Progenitor cell of endocrine pancreas (in vitro differentiated cells): ENCODE results near the gene RAB8A. TPM values are rescaled to one million over a fixed set of nuclear protein-coding genes. Genes with fewer than 3 reads are reported as not detected.
A peak's percentile ranks its signal among the peaks of the same experiment; 100 is the strongest.

Experiments
- DNase-seq: peaks from one replicate; pipeline ENCODE4 v3.0.0; 2021; ENCODE audit warnings: low spot score; ENCODE audit not compliant: unreplicated experiment
- H3K27ac Mint-ChIP-seq: 2 replicates; pipeline ENCODE4 v1.8.0; 2021; ENCODE audit warnings: mild to moderate bottlenecking, moderate library complexity, mixed read lengths
- H3K27me3 Mint-ChIP-seq: 2 replicates; pipeline ENCODE4 v1.8.0; 2021; ENCODE audit warnings: mixed read lengths
- H3K36me3 Mint-ChIP-seq: 2 replicates; pipeline ENCODE4 v1.8.0; 2022; ENCODE audit warnings: mixed read lengths; ENCODE audit not compliant: insufficient read depth
- H3K4me1 Mint-ChIP-seq: 2 replicates; pipeline ENCODE4 v1.8.0; 2021; ENCODE audit warnings: low read depth, mixed read lengths
- H3K4me3 Mint-ChIP-seq: 2 replicates; pipeline ENCODE4 v1.8.0; 2021; ENCODE audit warnings: low read depth, mild to moderate bottlenecking, moderate library complexity, mixed read lengths
- H3K9me3 Mint-ChIP-seq: 2 replicates; pipeline ENCODE4 v1.8.0; 2021; ENCODE audit warnings: low read depth, mixed read lengths
- CTCF ChIP-seq: fragments of 200-600 bp; sonication (generic); IDR thresholded peaks from one replicate; pipeline ENCODE4 v1.5.0; 2021; ENCODE audit warnings: antibody characterized with exemption, mild to moderate bottlenecking; ENCODE audit not compliant: unreplicated experiment
- total RNA-seq: library from RNA; stranded (reverse); gene quantifications from 2 replicates; pipeline ENCODE4 v1.2.1, GENCODE V29; 2021

Gene RAB8A
- total RNA-seq, 1 donor from 2014 or later, result 67.5 TPM

DNA sequence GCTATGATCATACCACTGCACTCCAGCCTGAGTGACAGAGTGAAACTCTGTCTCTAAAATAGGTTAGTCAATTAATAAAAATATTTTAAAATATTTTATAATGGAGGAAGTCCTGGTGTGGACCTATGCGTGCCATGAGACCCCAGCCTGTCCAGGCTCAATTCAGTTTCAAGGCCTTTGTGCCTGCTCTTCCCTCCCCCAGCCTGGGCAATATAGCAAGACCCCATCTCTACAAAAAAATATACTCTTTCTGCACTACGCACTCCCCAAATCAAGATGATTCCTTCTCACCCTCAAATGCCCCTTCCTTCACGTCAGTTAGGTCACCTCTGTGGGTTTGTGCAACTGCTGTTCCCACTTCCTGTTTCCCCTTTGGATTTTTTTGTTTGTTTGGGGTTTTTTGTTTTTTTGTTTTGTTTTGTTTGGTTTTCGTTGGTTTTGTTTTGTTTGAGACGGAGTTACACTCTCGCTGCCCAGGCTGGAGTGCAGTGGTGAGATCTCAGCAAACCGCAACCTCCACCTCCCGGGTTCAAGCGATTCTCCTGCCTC, 30.4 kb downstream of the RAB8A start:
- Mint-ChIP-seq H3K4me3 (no peak overlapping the region), H3K27ac (no peak overlapping the region), H3K27me3 (no peaks in the 10 kb centered on the region), H3K36me3 (no peaks in the 10 kb centered on the region), H3K9me3 (no peaks in the 10 kb centered on the region), H3K4me1 (peaks cover 6% of the 10 kb centered on the region)
- DNase-seq, result no peak
- no peak for TF ChIP-seq CTCF

GRCh38 chr19:16143399-16144215, 31.9 kb downstream of the RAB8A start, which contains the start of gene HSH2D:
Gene HSH2D (plus strand): TSS chr19:16143685. CDS start chr19:16148751, 5,066 bp downstream.
- peak within 1 kb of the TSS; percentile 31 for H3K4me3 Mint-ChIP-seq
- no peak for DNase-seq

GRCh38 chr19:16144216-16144581, 32.5 kb downstream of the RAB8A start:
- H3K27me3 Mint-ChIP-seq, result no peaks in the 10 kb centered on the region
- H3K36me3 Mint-ChIP-seq, result no peaks in the 10 kb centered on the region
- no peak for DNase-seq
- no peaks in the 10 kb centered on the region for H3K9me3 Mint-ChIP-seq
- TF ChIP-seq CTCF, result no peak
- H3K4me1 Mint-ChIP-seq, result peaks cover 6% of the 10 kb centered on the region
- H3K27ac Mint-ChIP-seq, result no peak overlapping the region
- no peak overlapping the region for H3K4me3 Mint-ChIP-seq

More at GRCh38 chr19:16143399-16144215, 31.9 kb downstream of the RAB8A start, which contains the start of gene HSH2D:
- Mint-ChIP-seq H3K27me3 (no peaks in the 10 kb centered on the region), H3K4me1 (peaks cover 6% of the 10 kb centered on the region), H3K36me3 (no peaks in the 10 kb centered on the region), H3K27ac (peak within 1 kb of the TSS; percentile 71), H3K9me3 (no peaks in the 10 kb centered on the region)
- TF ChIP-seq CTCF, result no peak

DNA sequence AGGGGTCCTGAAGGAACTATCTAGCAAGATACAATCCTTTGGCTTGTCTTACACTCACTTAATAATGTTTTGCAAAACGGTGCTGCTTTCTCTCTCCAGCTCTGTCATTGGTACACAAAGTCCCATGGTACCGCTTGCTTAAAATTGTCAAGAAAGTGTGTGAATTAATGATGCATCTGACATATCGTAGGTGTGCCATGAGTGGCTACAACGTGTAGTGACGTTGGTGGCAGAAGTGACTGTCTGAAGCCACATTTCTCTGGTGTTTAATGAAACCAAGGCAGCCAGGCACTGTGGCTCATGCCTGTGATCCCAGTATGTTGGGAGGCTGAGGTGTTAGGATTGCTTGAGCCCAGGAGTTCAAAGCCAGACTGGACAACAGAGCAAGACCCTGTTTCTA, 34.4 kb downstream of the RAB8A start:
- no peak for DNase-seq
- H3K36me3 Mint-ChIP-seq, result no peaks in the 10 kb centered on the region
- TF ChIP-seq CTCF, result no peak
- peaks cover 6% of the 10 kb centered on the region for H3K4me1 Mint-ChIP-seq
- H3K27me3 Mint-ChIP-seq, result no peaks in the 10 kb centered on the region
- H3K4me3 Mint-ChIP-seq, result no peak overlapping the region
- no peak overlapping the region for H3K27ac Mint-ChIP-seq
- H3K9me3 Mint-ChIP-seq, result no peaks in the 10 kb centered on the region

DNA sequence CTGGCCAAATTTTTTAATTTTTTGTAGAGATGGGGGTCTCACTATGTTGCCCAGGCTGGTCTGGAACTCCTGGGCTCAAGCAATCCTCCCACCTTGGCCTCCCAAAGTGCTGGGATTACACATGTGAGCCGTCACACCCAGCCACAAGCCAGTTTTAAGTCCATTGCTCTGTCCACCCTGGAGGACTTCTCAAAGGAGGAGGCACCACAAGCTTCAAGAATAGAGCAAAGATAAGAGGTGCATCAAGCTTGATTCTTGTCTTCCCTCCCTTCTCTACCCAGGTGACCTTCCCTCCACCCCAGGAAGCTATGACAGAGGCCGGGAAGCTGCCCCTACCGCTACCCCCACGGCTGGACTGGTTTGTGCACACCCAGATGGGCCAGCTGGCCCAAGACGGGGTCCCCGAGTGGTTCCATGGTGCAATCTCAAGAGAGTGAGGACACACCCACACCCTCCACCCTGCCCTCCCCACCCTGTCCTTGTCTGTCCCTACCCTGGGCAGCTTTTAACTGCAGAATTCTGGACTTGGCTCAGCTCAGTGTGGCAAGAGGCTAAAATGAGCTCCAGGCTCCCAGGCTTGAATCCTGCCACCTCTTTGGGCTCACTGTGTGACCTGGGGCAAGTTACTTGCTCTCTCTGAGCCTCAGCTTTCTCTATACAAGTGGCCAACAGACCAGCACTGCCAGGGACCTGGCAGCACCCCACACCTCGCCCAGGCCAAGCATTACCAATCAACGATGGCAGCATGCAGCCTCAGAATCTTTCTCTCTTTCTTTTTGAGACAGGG, 36.9 kb downstream of the RAB8A start:
- H3K9me3 Mint-ChIP-seq, result no peaks in the 10 kb centered on the region
- H3K27ac Mint-ChIP-seq, result no peak overlapping the region
- H3K27me3 Mint-ChIP-seq, result no peaks in the 10 kb centered on the region
- H3K36me3 Mint-ChIP-seq, result no peaks in the 10 kb centered on the region
- no peak for TF ChIP-seq CTCF
- peaks cover 4% of the 10 kb centered on the region for H3K4me1 Mint-ChIP-seq
- DNase-seq, result no peak
- H3K4me3 Mint-ChIP-seq, result no peak overlapping the region
